HEK293T (cell line): Measurements from ENCODE around the gene PRLHR.

Experiments
- BHLHE40 ChIP-seq: fragments of 450-650 bp; IDR thresholded peaks from 2 replicates; pipeline ENCODE4 v1.6.1; 2016; ENCODE audit warnings: mild to moderate bottlenecking, moderate library complexity, borderline replicate concordance
- SP1 ChIP-seq: fragments of 450-650 bp; IDR thresholded peaks from 2 replicates; pipeline ENCODE4 v1.6.1; 2017
- SUZ12 ChIP-seq: fragments of 450-650 bp; IDR thresholded peaks from 2 replicates; pipeline ENCODE4 v1.6.1; 2016; ENCODE audit warnings: mild to moderate bottlenecking

DNA sequence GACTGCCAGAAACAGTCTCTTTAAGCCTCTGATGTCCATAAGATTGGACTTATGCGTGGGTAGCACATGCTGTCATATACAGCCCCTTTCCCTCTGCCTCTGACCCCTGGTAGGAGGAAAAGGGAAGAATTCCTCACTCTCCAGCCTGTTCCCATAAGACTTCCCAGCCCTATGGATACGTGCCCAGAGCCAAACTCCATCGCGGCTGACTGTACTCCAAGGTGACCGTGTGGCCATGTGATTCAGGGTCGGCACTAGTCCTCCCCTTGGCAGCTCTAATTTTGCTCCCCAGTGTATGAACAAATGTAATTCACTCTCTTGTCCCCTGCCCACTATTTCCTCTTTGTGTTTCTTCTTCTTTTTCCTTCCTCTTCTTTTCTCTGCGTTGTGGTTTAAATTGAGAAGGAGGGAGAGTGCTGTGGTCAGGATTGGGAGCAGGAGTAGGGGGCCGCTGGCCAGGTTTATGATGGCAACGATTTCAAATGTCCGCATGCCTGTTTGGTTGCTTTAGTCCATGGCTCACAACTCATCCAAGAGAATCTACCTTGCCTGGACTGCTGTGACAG, 43.8 kb downstream of the PRLHR start:
- TF ChIP-seq SUZ12 (no peak), BHLHE40 (no peak), SP1 (no peak)
